ENCODE data around the gene KIAA0319L.
"Not testable (repeated sequence)": the region's sequence is repeated elsewhere in the genome, so short reads cannot be mapped to it uniquely, and the experiment has no call there.

Gene KIAA0319L

DNA sequence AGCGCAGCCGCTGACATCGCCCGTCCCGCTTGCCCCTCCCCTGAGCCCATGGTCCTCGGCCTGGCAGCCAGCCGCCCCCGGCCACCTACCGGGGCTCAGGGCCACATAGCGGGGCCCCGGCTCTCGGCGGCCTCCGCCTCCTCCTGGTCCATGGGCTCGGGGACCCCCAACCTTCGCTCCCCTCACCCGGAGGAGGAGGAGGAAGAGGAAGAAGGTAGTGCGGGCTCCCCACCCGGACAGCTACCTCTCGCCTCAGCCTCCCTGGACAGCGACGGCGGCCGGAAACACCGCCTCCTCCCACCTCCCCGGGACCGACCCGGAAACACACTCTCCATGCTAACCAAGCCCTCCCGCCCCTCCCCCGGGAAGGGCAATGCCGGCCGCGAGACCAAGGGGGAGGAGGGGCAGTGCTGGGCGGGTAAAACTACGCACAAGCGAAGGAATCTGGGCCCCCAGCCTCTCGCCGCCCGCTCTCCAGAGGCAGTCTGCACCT lies at the start of gene KIAA0319L:
Gene KIAA0319L (minus strand): TSS at position 286 of the 493 bp plus-strand sequence. CDS start 2,912 bp downstream, outside the sequence.
- no peak for FAIRE-seq
- DNase-seq (ENCODE audit: low spot score), result peak; percentile 68

DNA sequence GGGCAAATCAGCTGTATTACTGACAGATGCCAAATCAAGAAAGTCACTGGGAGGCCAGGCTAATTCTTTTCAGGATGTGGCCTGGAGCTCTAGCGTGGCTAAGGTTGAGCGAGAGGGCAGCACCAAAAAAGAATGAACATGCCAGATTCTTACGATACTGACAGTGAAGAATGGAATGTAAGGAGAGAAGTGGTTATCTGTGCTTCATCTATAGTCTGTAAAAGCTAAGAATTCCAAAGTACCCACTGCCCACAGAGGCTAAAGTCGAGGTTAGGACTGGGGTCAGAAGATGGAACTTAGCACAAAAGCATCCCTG lies 48.6 kb upstream of the KIAA0319L start:
- DNase-seq (ENCODE audit: low spot score) (peak; percentile 26), FAIRE-seq (no peak)

DNA sequence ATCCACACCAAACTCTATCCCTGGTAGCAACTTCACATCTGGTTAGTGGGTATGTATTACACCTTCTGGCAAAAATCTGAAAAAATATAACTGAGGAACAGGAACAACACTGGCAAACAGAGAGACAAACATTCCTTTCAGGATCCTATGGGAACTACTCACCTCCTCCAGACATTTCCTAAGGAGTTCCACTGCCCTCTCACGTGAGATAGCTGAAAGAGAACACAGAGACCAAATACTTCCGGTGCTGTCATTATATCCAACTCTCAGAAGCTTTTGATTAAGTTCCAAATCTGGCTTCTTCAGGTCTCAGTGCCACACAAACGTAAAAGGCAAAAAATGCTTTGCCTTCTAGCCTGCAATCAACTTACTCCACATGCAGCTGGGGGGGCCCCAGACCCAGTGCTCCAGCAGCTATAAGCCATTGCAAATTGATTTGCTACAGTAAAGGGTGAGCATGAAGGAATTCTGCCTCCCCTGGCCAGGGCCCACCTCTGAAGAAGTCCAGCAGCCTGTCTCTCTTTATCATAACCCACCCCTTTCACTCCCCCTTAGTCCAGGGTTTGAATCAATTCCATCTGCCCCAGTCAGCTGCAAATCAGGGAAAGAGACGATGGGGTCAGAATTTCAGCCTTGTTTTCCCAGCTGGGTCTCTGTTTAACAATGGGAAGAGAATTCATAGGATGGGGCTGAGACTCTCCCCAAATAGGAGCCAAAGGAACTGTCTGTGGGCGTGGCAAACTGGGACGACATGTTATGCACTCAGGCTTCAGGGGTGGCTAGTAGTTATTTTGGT lies 48.1 kb upstream of the KIAA0319L start:
- no peak for DNase-seq (ENCODE audit: low spot score)
- no peak for FAIRE-seq

DNA sequence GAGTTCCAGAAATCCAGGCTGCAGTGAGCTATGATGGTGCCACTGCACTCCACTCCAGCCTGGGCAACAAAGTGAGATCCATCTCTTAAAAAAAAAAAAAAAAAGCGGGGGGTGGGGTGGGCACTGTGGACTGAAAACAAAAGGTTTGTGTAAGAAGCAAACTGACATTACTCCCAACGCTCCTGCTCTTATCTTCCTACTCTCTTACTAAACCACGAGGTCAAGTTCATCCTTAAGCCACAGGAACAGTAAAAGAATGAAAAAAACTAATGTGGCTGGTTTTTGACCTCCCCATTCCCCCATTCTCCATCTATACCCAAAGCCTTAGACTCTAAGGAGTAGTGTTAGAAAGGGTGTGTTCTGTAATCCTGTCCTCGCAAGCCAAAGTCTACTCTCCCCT lies 46.7 kb upstream of the KIAA0319L start:
- DNase-seq (ENCODE audit: low spot score) (no peak), FAIRE-seq (no peak)

DNA sequence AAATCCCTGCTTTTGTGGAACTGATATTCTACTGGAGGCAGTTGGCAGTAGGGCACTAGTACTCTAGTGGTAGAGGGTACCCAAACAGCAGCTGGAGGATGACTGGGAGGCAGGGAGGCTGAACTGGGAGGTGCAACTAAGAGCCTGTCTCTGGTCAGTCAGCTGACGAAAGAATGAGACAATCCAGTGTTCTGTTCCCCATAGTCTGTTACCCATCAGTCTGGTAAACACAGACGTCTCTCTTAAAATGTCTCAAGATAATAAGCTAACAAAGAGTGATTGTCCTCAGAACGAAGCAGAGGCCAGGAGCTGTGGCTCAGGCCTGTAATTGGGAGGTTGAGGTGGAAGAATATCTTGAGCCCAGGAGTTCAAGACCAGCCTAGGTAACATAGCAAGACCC lies 46.3 kb upstream of the KIAA0319L start:
- DNase-seq (ENCODE audit: low spot score) (no peak), FAIRE-seq (no peak)

DNA sequence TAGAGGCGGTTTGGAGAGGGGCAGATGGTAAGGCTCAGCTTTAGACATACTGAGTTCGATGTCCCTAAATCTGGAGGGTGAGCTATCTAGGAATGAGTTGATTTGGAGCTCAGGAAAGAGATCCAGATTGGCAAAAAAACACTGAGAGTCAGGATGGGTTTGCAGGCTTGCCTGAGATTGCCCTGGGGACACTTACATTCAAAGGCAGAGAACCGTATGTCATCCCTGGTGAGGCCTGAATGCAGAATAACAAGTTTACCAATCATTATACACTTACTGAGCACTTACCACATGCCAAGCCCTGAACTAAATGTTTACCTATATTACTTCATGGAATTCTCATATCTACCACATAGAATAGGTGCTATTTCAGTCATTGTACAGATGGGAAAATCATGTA lies 43.4 kb upstream of the KIAA0319L start:
- no peak for FAIRE-seq
- no peak for DNase-seq (ENCODE audit: low spot score)

DNA sequence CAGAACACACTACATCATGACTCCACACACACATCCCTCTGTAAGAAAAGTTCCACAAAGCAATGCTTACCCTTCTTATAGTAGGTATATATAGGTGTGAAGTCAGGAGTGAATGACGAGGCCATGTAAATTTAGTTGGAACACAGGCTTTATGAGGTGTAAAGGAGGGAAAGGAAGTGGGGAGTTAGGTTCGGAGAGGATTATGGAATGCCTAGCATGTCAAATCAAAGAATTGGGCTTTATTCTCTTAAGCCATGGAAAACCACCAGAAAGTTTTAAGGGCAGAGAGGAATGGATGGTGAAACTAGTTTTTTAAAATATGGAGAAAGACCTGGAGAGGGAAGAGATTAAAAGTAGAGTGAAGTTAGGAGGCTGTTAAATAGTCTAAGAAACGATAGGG lies 42.2 kb upstream of the KIAA0319L start:
- no peak for FAIRE-seq
- DNase-seq (ENCODE audit: low spot score), result no peak

DNA sequence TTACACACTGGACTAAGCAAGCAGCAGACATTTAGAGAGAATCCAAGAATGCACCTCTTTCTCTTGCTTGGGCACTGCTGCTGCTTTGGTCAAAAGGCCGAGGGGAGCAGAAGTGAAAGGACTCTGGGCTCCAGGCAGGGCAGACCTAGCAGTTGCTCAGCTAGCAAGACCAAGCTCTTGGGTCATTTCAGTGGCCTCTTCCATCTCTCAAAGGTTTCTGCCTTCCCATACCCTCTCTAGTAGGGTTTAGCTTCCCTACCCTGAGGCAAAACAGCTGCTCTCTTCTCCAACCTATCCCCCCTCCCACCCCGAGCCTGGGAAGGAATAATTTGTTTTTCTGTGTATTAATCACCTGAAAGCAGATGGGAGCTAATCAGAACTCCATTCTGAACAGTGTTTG lies 41.7 kb upstream of the KIAA0319L start:
- DNase-seq (ENCODE audit: low spot score), result no peak
- no peak for FAIRE-seq

DNA sequence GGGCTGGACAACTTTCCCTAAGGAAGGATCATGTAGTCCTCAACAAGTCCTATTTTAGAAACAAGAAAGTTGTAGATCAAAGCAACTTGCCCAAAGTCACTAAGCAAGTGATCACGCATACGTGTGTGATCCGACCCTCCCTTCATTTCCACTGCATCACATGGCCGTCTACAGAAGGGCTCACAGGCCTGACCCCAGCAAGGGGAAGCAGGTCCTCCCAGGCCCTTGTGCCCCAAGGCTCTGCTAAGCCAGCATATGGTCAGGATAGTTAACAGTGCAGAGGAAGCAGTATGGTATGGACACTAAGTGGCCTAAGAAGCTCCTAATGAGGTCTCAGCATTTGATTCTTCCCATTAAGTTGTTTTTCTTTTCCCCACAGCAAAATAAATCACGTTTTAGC lies 40.7 kb upstream of the KIAA0319L start:
- no peak for FAIRE-seq

DNA sequence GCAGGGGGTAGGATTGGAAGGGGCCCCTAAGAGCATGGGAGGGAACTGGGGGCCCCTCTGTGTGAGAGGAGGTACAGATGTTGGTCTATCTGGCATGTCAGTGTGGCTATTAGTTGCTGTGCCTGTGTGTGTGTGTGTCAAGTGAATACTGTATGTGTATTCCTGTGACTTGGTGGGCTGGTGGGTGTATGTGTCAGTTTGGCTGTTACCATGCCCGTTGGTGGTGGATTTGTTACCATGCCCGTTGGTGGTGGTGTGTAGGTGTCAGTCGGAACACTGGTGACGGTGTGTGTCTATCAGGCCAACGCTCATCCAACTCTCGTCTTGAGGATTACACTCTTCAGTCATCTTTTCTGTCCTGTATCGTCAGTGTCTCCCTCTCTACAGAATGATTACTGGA lies 38.5 kb upstream of the KIAA0319L start:
- DNase-seq (ENCODE audit: low spot score) (no peak), FAIRE-seq (no peak)

More for the DNA sequence above, 40.7 kb upstream of the KIAA0319L start:
- no peak for DNase-seq (ENCODE audit: low spot score)

DNA sequence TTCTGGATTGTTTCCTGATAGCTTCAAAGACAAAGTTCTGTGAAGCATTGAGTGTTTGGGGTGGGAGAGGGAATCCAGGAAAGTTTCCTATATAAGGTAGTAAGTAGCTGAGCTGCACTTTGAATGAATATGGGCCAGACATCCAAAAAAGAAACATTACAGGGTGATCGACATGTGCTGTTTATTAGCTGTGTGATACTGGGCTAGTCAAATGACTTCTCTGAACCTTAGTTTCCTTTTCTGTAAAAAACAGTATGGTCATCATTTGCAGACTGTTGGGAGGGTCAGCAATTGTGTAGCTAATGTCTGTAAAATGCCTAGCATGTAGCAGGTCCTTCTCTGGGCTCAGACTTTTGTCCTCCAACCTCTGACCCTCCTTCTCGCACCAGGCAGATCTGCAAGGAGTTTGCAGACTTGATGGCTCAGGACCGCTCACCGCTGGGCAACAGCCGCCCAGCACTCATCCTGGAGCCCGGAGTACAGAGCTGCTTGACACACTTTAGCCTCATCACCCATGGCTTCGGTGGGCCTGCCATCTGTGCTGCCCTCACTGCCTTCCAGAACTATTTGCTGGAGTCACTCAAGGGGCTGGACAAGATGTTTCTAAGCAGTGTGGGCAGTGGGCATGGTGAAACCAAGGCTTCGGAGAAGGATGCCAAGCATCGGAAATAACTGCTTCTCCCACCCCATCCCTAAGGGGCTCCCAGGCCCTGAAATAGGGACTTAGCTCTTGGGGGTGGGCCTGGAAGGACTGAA lies 37.0 kb upstream of the KIAA0319L start:
- FAIRE-seq, result no peak

DNA sequence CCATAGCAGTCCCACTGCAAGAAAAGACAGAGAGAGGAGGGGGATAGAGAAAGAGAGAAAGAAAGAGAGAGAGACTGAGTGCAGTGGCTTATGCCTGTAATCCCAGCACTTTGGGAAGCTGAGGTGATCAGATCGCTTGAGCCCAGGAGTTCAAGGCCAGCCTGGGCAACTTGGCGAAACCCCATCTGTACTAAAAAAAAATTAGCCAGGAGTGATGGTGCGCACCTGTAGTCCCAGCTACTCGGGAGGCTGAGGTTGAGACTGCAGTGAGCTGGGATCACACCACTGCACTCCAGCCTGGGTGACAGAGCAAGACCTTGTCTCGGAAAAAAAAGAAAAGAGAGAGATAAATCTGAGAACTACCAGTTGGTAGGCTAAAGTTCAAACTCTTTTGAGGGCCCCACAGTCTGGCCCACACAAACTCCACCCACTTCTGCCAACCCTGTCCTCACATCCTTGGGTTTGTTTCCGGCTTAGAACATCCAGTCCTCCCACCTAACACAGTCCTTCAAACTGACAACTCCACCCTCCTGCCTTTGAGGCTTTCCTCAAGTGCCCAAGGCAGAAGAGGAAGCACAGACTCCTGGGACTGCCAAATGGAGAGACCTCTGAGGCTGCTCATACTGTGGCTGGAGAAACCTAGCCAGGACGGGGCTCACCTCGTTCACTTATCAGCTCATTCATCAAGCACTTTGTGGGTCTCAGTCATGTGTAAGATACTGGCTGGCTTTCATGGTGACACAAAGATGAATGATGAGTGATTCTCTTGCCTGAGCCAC lies 36.0 kb upstream of the KIAA0319L start:
- FAIRE-seq (no peak), DNase-seq (ENCODE audit: low spot score) (no peak)

More for the DNA sequence above, 37.0 kb upstream of the KIAA0319L start:
- no peak for DNase-seq (ENCODE audit: low spot score)

DNA sequence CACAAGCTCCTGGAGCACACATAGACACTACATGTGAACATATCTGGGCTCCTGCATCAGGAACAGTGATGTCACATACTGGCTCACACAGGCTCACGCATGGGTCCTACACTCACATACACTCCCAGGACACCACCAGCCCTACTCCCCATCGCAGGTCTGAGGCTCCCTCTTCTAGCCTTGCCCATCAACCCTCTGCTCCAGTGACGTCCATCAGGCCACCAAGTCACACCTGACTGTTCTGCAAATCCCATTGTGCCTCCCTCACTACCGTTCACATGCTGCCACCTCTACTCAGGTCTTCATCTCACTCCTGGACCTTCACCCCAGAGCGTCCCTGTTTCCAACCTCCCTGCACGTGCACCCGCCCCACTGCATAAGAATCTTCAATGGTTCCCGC lies 34.0 kb upstream of the KIAA0319L start:
- no peak for FAIRE-seq
- no peak for DNase-seq (ENCODE audit: low spot score)

DNA sequence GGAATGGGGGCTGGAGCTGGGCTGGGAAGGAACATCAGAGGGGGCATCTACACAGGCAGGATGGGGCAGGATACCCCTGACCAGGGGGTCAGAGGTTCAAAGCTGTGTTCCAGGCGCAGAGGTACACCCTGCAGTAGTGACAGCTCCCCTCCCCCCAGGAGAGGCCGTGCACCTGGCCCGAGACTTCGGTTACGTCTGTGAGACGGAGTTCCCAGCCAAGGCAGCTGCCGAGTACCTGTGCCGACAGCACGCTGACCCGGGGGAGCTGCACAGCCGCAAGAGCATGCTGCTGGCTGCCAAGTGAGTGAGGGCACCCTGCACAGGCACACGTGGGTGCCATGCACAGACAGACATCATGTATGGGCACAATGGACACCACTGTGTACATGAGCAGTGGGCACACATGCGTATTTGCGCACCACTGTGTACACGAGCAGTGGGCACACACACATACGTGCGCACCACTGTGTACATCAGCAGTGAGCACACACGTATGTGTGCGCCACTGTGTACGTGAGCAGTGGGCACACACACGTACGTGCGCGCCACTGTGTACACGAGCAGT lies 33.4 kb upstream of the KIAA0319L start:
- no peak for FAIRE-seq
- no peak for DNase-seq (ENCODE audit: low spot score)

DNA sequence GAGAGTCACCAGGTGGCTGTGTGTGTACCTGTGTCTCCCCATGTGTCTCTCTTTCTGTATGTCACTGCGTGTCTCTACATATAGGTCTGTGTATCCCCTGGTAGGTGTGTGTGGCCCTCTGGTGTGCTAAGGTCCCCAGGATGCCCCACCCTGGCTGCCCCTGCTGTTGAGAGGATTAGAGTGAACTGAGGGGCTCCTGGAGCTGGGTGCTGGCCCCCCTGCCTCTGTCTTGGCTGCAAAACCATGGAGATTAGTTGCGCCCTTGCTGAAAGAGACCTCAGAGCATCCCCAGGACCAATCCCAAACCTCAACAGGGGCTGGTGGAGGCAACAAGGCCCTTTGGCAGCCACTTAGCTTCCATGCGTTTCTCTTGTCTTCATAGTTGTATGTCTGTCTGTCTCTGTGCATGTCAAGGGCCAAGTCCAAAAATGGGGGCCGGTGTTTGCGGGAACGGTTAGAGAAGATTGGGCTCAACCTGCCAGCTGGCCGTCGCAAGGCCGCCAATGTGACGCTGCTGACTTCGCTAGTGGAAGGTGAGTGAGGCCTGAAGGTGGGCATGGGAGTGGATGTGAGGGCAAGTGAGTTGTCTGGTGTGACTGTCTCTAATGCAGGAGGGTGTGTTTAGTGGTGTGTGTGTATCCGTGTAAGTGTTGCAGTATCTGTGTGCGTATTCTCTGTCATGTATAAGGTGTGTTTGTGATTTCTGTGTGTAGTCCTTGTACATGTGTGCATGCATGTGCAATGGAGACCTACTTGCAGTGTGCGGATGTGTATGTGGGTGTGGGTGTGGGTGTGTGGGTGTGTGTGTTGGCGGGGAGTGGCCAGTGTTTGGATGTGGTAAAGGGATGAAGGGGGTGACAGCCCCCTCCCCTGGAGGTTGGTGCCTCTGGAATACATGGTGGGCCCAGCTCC lies 32.6 kb upstream of the KIAA0319L start:
- FAIRE-seq (no peak), DNase-seq (ENCODE audit: low spot score) (no peak)

DNA sequence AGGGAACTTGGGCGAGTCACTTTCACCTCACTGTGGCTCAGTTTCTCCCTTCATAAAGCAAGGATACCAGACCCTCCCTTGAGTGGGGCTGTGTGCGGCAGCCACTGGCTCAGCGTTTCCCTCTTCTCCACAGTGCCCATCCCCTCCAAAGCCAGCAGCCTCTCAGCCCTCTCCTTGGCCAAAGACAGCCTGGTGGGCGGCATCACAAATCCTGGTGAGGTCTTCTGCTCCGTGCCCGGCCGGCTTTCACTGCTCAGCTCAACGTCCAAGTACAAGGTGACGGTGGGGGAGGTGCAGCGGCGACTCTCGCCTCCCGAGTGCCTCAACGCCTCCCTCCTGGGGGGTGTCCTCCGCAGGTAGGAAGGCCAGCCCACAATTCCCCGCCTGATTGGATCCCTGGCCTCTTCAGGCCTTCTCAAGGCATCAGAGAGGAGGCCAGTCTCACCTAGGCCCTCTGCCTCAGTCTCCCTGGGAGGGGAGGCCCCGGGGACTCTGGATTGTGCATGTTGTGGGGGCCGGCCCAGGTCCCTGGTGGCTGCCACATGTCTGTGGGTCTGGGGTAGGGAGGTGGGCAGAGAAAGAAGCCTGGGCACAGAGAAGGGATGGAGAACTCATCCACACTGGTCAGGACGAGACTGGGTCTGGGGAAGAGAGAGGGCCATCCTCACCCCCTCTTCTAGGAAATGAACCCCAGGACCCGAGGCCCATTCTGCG lies 31.2 kb upstream of the KIAA0319L start:
- FAIRE-seq (no peak), DNase-seq (ENCODE audit: low spot score) (no peak)

DNA sequence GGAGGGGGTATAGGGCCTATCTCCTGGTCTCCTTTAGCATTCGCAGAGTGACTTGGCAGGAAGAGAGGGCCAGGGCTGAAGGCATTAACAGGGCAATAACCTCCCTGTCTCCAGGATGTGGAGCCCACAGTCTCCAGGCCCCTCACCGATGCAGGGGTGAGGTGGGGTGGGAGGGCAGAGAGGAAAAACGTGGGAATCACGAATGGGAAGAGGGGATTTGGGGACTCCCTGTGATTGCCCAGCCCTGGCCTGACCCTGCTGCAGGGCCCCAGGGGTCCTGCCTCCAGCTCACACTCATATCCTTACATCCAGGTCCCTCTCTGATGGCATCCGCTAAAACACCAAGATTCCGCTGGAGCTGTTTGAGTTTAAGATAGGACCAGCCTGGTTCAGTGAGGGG lies 30.5 kb upstream of the KIAA0319L start:
- DNase-seq (ENCODE audit: low spot score), result no peak

DNA sequence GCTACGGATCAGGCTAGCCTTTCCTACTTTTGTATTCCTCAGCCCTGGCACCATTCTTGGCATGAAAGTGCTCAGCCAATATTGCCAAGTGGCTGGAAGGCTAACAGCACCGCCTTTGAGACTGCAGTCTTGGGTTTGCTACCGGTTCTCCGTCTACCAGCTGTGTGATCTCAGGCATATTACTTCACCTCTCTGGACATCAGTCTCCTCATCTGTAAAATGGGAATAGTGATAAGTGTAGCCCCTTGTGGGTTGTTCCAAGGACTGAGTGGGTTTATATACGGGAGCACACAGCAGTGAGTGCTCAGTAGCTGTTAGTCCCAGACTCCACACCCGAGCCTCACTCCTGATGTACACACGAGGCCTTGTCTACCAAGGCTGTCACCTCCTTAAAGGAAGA lies 29.6 kb upstream of the KIAA0319L start:
- DNase-seq (ENCODE audit: low spot score), result no peak
- FAIRE-seq, result no peak

More for the DNA sequence above, 30.5 kb upstream of the KIAA0319L start:
- no peak for FAIRE-seq

DNA sequence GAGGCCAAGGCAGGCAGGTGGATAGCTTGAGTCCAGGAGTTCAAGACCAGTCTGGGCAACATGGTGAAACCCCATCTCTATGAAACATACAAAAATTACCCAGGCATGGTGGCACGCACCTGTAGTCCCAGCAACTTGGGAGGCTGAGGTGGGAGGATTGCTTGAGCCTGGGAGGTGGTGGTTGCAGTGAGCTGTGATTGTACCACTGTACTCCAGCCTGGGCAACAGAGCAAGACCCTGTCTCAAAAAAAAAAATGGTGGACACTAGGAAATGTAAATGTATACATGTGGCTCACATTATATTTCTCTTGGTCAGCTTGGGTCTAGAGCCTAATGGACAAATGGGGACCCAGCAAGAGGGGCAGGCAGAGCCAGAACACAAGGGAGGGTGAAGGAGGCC lies 28.6 kb upstream of the KIAA0319L start:
- FAIRE-seq; DNase-seq (ENCODE audit: low spot score): not testable (repeated sequence)

DNA sequence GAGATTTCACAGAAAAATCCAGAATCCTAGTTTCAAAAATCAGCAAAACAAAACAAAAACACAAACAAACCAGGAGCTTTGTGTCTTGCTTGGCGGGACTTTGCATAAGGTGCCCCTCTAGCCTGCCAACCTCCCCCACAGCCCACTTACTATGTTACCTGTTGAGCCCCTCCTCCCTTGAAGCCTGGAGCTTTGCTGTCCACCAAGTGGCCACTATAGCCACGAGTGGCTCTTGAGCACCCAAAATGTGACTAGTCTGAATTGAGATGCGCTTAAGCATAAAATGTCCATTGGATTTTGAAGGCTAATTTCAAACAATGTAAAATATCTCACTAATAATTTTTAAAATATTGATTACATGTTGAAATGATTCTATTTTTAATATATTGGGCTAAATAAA lies 28.1 kb upstream of the KIAA0319L start:
- no peak for FAIRE-seq

More for the DNA sequence above, 28.1 kb upstream of the KIAA0319L start:
- DNase-seq (ENCODE audit: low spot score), result no peak

Measured in RCC 7860 (cell line).